HepG2 (cell line): ENCODE data around the gene TMEM125.

ENCODE experiments used
- NPAS2 ChIP-seq: sonication (generic); formaldehyde crosslinking; IDR thresholded peaks from 2 replicates; pipeline ENCODE4 v1.8.0; 2022; ENCODE audit warnings: mild to moderate bottlenecking, missing genetic modification reagents, borderline replicate concordance
- ZNF329 ChIP-seq: sonication (generic); formaldehyde crosslinking; IDR thresholded peaks from 2 replicates; pipeline ENCODE4 v1.9.0; 2021; ENCODE audit warnings: low read depth, mild to moderate bottlenecking, missing genetic modification reagents
- TF ChIP-seq, protein P1 (sequence below): fragments of 450-650 bp; IDR thresholded peaks from 2 replicates; pipeline ENCODE4 v1.6.1; 2016
- TF ChIP-seq, protein P2 (sequence below): sonication (generic); formaldehyde crosslinking; IDR thresholded peaks from 2 replicates; pipeline ENCODE4 v1.4.0; 2020; ENCODE audit warnings: missing genetic modification reagents

DNA sequence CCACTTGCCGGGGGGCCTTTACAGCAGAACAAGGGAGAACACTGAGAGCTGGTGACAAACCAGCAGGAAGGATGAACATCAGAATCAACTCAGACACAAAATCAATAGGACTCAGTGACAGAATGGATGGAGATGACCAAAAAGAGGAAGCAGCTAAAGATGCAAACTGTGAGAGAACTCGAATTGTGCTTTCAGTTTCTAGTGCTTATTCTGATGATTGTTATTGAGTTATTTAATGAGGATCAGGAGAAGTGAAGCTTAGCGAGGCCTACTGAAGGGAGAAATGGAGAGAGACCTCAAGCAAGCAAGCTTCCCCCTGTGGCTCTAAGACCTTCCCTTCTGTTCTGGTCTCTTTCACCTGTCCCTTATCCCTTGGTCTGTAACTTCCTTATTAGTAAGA is 30.3 kb upstream of the TMEM125 start:
- TF ChIP-seq, protein P1, sequence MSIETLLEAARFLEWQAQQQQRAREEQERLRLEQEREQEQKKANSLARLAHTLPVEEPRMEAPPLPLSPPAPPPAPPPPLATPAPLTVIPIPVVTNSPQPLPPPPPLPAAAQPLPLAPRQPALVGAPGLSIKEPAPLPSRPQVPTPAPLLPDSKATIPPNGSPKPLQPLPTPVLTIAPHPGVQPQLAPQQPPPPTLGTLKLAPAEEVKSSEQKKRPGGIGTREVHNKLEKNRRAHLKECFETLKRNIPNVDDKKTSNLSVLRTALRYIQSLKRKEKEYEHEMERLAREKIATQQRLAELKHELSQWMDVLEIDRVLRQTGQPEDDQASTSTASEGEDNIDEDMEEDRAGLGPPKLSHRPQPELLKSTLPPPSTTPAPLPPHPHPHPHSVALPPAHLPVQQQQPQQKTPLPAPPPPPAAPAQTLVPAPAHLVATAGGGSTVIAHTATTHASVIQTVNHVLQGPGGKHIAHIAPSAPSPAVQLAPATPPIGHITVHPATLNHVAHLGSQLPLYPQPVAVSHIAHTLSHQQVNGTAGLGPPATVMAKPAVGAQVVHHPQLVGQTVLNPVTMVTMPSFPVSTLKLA, result no peak
- TF ChIP-seq NPAS2 (CRISPR knock-in tag) (no peak), ZNF329 (CRISPR knock-in tag) (no peak)
- TF ChIP-seq, protein P2, sequence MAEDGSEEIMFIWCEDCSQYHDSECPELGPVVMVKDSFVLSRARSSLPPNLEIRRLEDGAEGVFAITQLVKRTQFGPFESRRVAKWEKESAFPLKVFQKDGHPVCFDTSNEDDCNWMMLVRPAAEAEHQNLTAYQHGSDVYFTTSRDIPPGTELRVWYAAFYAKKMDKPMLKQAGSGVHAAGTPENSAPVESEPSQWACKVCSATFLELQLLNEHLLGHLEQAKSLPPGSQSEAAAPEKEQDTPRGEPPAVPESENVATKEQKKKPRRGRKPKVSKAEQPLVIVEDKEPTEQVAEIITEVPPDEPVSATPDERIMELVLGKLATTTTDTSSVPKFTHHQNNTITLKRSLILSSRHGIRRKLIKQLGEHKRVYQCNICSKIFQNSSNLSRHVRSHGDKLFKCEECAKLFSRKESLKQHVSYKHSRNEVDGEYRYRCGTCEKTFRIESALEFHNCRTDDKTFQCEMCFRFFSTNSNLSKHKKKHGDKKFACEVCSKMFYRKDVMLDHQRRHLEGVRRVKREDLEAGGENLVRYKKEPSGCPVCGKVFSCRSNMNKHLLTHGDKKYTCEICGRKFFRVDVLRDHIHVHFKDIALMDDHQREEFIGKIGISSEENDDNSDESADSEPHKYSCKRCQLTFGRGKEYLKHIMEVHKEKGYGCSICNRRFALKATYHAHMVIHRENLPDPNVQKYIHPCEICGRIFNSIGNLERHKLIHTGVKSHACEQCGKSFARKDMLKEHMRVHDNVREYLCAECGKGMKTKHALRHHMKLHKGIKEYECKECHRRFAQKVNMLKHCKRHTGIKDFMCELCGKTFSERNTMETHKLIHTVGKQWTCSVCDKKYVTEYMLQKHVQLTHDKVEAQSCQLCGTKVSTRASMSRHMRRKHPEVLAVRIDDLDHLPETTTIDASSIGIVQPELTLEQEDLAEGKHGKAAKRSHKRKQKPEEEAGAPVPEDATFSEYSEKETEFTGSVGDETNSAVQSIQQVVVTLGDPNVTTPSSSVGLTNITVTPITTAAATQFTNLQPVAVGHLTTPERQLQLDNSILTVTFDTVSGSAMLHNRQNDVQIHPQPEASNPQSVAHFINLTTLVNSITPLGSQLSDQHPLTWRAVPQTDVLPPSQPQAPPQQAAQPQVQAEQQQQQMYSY (CRISPR knock-in tag), result no peak
